B cell (primary cell): ENCODE data around the gene RPS15.

Source experiments
- CTCF ChIP-seq: fragments of 200-600 bp; IDR thresholded peaks from one replicate; pipeline ENCODE4 v1.8.0; 2022; ENCODE audit warnings: antibody characterized with exemption, mild to moderate bottlenecking
- EZH2 ChIP-seq: IDR thresholded peaks from 2 replicates; pipeline ENCODE4 v1.6.1; 2012; ENCODE audit warnings: borderline replicate concordance, low read depth, mild to moderate bottlenecking, moderate library complexity, low read length; ENCODE audit not compliant: insufficient read depth, poor library complexity, severe bottlenecking

GRCh38 chr19:1455002-1455335 is 16.8 kb downstream of the RPS15 start:
- TF ChIP-seq CTCF (no peak), EZH2 (no peak)
